ENCODE data around the gene TMEM128. TPM values are rescaled to one million over a fixed set of nuclear protein-coding genes. Genes with fewer than 3 reads are reported as not detected.
"Not testable (repeated sequence)": the region's sequence is repeated elsewhere in the genome, so short reads cannot be mapped to it uniquely, and the experiment has no call there.

TMEM128 gene, protein sequence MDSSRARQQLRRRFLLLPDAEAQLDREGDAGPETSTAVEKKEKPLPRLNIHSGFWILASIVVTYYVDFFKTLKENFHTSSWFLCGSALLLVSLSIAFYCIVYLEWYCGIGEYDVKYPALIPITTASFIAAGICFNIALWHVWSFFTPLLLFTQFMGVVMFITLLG
- 16.9 and 18.5 TPM in 2 replicates for total RNA-seq
- polyA plus RNA-seq (2012), result 19.7 TPM

DNA sequence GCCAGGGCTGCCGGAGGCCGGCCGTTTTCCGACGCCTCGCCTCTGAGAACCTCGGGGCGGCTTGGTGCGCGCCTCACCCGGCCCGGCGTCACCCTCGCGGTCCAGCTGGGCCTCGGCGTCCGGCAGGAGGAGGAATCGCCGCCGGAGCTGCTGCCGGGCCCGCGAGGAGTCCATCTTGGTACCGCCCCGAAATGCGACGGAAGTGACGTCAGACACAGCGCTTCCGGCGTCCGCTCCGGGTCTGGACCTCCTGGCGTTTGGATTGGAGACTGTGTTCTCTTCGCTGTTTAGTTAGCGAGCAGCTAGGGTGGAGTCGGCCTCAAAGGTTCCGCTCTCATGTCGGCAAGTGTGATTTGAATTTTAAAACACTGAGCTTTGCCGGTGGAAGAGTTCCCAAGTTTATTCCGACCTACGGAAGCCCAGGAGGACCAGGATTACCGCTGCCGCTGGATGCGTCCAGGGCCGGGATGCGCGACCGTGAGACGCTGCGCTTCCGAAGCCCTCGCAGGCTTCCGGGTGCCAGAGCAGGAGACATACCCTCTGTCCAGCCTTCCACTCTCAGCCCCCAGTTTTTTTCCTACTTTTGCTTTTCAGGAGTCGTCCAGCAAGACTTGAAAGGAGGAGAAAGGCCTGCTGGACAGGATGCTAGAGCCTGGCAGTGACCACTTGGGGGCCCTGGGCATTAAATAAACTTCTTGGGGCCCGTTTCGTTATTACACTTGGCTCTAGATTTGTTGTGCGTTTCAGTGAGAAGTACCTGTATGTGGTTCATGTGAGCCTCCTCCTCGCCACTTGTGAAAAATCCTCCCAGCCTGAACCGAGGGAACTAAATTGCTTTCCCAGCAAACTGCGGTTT, at the start of gene TMEM128:
TSS of gene TMEM128 (minus strand) at position 195 of the 856 bp plus-strand sequence. CDS start at position 174, 21 bp downstream.
- peak; percentile 95 for DNase-seq (ENCODE audit: low read depth)

DNA sequence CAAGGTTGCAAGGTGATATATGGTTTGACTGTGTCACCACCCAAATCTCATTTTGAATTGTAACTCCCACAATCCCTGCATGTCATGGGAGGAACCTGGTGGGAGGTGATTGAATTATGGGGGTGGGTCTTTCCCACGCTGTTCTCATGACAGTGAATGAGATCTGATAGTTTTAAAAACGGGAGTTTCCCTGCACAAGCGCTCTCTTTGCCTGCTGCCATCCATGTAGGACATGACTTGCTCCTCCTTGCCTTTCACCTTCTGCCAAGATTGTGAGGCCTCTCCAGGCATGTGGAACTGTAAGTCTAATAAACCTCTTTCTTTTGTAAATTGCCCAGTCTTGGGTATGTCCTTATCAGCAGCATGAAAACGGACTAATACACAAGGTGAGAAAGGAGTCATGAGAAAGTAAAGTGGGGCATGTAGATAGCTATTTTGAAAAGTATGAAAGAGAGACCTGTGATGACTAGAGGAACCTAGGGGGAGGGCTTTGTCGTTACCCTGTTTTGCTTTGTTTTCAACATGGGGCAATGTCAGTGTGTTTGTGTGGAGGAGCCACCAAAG, 48.3 kb upstream of the TMEM128 start:
- DNase-seq (ENCODE audit: low read depth), result no peak

DNA sequence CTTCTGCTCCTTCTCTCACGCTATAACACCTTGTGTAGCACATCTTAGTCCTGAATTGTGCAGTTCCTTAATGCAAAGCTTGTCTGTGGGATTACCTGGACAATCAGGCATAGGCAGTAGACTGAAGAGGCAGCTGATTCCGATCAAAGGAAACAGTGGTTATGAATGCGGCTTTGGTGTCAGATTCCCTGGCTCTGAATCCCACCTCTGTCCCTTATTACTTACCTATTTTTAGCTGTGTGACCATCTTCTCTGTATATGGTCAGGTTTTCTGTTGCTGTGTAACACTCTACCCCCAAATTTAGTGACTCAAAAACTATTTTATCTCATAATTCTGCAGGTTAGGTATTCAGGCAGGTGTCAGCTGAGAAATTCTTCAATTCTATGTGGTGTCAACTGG, 45.3 kb upstream of the TMEM128 start:
- DNase-seq (ENCODE audit: low read depth), result peak; percentile 26

DNA sequence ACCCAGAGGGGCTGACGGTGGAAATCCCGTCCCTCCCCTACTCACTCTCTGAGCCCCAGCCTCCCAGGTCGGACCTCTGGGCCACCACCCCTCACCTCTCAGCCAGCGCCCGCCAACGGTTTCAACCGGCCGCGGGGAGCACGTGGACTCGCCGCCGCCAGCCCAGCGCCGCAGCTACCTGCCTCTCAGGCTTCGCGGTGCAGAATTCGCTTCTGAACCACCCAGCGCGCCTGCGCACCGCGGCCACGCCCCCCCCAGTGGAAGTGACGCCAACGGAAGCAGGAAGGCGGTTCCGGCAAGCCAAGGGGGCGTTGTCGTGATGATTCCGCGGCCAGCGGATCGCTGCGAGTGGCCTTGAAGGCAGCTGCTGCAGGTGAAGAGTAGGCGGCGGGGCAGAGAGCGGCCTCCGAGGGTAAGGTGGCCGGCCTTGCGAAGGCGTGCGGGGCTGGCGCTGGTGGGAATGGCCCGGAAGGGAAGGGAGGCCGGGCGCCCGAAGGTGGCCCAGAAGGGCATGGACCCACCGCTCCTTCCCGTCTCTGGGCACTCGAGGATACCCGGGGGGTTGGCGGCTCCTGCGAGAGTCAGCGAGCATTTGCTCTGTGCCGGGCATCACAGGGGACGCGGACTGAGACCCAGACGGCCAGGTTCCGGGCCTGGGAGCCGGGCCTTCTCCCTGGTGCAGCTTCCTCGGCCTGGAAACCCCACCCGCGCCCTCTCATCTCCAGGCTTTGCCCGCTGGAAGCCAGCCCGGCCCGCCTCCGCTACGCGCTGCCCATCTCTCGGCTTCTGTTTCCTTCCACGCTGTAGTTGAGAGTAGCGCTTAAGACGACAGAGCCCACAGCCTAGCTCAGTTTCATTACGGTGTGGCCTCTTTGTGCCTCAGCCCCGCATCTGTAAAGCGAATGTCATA, 42.2 kb upstream of the TMEM128 start, which contains the start of the genes LYAR and ZBTB49:
TSS of gene LYAR (minus strand) at position 214 of the 910 bp plus-strand sequence. CDS start 6,412 bp downstream, outside the sequence.
TSS of gene ZBTB49 (plus strand) at position 311 of the 910 bp plus-strand sequence. CDS start 9,695 bp downstream, outside the sequence.
- DNase-seq (ENCODE audit: low read depth), result peak; percentile 92

DNA sequence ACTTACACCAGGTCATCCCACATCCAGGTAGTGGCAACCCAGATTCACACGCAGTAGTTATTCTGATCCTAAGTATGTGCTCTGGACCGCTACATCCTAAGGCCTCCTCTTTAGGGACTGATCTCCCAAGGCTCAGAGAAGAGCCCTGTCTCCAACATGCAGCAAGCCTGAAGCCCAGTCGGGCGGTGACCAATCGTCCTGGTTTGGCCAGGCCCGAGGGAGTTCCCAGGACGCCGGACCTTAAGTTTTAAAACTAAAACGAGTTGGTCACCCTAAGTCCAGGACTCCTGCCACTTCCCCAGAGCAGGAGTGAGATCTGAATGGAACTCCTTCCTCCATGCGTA, 41.5 kb upstream of the TMEM128 start:
- no peak for DNase-seq (ENCODE audit: low read depth)

DNA sequence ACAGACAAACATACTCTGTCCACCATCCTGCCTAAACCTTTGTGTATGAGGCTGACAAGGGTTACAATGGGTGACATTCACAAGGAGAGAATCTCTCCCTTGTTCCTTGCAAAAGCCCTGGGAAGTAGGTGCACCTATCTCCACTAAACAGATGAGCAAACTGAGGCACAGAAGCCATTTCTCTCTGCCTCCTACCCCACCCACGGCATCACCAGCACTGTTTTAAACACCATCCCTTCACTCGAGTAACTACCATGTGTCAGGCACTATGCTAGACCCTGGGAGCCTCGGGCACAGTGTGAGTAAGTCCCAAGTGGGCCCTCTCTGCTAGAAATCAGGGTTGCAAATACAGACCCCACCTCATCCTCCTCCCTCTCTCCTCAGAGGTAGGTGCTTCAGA, 41.0 kb upstream of the TMEM128 start:
- no peak for DNase-seq (ENCODE audit: low read depth)

DNA sequence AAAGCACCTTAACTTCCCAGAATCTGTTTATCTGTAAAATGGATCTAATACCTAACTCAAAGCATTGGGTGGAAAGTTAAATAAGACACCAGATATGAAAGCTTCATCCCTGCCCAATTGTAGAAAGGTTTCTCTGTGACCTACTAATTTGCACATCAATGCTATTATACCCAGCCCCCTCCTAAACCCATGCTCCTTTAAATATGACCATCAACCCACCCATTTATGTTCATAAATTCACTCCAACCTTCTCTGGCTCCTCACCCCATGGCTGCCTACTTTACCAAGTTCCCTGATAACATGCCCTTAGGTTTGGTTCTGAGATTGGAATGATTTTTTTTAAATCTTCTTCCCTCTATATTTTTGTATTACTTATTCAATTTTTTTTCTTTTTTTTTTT, 40.1 kb upstream of the TMEM128 start:
- DNase-seq (ENCODE audit: low read depth), result no peak

DNA sequence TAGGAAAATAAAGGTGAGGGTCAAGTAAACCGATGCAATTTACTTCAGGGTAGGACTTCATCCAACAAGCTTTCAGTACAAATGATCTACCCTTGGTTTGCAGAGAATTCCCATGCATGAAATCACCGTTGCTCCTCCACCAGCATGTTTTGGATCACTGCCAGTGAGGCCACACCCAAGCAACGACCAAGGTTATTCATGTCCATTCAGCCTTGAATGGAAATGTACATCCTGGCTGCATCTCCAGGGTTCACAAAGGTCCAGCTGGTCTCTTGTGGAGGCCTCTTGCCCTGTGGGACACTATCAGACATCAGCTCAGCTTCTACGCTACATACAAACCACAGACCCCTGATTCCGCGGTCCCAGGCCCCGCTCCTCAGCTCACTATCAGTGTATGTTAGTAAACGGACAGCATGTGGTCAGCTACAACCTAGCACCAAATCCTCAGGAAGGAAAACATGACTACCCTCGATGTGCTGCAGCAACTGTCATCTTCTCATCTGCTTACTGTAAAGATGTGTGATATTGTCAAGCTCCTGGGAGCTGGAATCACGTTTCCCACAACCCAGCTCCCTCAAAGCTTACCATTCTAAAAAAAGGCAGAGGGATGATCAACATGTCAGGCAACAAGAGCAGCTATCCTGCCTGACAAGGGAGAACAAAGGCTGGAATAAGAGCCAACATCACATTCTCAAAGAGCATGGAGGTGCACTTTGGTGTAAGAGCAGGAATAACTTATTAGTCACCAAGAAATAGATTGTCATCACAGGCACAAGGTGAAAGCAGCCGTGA, 37.0 kb upstream of the TMEM128 start:
- peak; percentile 73 for DNase-seq (ENCODE audit: low read depth)

DNA sequence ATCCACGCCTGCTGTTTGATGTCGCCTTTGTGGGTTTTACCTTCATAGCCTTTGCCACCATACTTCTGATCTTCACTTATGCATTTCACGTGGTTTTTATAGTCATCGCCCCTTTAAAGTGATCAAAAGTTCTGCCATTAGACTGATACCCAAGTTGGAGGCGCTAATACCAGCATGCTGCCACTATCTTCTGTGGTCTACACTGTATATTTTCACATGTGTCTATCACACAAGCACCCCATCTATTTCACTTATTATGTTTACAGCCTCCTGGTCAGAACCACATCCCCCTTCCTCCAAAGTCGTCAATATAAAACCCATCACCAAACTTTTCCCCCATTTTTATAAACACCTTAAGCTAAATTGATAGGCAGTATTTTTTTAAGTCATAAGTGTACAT, 33.8 kb upstream of the TMEM128 start:
- DNase-seq (ENCODE audit: low read depth), result no peak

DNA sequence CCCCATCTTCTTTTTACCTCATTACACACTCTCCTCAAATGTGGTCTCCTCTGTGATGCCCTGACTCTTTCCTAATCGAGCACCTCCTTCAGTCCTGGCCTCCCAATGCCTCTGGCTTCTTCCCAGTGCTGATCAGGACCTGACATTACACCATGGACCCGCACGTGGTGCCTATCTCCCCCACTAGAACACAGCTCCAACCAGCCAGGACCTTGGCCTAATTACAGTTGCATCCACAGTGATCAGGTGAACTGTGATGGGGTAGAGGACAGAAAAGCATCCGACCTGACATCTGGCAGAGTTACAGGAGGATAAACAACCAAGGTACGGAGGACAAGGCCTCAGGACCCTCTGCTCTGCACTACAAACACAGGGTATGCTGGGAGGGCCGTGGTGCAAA, 29.5 kb upstream of the TMEM128 start:
- DNase-seq (ENCODE audit: low read depth), result no peak

DNA sequence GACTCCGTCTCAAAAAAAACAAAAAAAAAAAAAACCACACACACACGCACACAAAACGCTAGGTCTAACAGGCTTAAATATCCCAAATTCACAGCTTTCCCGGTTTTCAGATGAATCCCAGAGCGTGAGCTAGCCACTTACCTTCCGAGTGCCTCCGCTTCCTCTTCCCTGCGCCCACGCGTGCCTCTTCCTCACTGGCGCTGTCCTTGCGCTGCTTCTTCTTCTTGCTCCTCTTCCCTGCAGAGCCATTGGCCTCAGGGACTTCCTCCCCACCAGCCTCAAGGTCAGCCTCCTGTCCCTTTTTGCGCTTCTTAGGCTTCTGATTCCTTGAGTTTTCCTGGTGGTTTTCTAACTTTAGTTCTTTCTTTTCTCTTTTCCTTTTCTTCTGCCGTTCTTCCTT, 26.2 kb upstream of the TMEM128 start:
- DNase-seq (ENCODE audit: low read depth), result no peak

DNA sequence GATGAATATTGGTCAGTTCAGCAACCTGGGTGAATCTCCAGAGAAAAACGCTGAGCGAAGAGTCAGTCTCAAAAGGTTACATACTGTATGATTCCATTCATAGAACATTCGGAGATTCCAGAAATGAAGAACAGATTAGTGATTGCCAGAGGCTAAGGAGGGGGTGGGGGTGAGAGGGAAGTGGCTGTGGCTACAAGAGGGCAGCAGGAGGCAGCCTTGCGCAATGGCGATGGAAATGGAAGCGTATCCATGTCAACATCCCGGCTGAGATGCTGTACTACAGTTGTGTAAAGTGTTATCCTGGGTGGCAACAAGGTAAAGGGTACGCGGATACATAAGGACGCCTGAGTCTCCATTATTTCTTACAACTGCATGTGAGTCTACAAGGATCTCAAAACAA, 23.9 kb upstream of the TMEM128 start:
- no peak for DNase-seq (ENCODE audit: low read depth)

DNA sequence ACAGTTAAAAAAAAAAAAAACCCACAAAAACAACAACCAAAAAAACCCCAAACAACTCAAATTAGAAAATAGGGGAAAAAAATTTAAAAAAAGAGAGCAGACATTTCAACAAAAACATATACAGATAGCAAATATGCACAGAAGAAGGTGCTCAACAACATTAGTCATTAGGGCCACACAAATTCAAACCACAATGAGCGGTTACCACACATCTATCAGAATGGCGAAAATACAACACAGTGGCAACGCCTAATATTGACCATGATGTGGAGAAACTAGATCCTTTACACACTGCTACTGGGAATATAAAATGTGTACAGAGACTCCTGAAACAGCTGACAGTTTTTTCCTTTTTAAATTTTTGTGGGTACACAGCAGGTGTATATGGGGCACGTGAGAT, 22.5 kb upstream of the TMEM128 start:
- peak; percentile 41 for DNase-seq (ENCODE audit: low read depth)

DNA sequence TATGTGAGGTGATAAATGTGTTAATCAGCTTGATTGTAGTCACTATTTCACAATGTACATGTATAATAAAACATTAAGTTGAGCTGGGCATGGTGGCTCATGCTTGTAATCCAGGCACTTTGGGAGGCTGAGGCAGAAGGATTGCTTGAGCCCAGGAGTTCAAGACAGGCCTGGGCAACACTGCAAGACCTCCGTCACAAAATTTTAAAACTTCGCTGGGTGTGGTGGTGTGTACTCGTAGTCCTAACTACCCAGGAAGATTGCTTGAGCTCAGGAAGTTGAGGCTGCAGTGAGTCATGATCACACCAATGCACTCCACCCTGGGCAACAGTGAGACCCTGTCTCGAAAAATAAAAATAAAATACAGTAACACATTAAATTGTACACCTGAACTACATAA, 21.8 kb upstream of the TMEM128 start:
- no peak for DNase-seq (ENCODE audit: low read depth)

DNA sequence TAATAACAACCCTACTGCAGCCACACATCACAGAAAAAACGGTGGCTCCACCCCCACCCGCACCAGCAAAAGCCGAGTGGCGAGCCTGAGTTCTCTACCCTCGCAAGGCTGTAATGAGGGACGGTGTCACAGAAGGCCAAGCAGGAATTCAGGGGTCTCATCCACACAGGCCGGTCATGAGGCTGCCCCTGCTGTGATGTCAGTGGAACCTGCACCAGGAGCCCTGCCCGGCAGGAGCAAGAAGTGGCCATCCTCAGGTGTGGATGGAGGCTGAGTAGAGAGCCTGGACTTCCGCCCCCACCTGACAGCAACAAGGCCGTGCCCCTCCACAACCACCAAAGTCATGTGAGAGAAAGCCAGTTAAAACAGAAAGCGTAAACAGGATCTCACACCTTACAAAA, 21.3 kb upstream of the TMEM128 start:
- no peak for DNase-seq (ENCODE audit: low read depth)

DNA sequence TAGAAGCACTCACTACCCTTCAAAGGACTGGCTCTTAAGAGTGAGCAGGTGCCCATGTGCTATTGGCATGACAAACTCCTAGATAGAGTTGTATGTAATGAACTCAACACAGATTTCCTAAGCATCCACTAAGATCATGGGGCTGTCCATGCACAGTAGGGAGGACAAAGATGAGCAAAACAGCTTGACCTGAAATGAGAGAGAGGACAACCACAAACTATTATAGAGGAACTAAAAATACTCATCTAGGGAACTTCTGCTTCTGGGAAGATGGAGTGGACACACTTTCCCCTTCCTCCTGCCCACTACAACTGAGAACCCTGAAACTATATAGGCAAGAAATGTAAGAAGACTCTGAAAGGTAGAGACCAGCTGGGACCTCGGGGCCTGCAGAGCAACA, 20.8 kb upstream of the TMEM128 start:
- DNase-seq (ENCODE audit: low read depth), result peak; percentile 21

DNA sequence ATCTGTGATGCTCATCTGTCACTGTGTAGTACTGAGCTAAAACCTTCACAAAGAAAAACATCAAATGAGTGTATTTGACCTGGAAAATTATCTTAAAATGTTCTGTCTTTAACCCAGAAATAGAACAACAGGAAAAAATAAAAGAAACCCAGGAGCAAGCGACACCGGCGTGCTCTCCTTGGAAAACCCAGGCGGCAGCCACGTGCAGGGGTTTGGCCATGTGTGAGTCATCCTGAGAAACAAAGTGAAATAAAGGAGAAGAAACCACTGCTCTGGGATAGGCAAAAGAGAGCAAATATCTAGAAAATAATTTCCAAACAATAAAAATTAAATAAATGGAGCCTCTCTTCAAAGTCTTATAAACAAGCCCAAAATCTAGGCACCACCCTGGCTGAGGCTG, 20.0 kb upstream of the TMEM128 start:
- DNase-seq (ENCODE audit: low read depth), result peak; percentile 18

DNA sequence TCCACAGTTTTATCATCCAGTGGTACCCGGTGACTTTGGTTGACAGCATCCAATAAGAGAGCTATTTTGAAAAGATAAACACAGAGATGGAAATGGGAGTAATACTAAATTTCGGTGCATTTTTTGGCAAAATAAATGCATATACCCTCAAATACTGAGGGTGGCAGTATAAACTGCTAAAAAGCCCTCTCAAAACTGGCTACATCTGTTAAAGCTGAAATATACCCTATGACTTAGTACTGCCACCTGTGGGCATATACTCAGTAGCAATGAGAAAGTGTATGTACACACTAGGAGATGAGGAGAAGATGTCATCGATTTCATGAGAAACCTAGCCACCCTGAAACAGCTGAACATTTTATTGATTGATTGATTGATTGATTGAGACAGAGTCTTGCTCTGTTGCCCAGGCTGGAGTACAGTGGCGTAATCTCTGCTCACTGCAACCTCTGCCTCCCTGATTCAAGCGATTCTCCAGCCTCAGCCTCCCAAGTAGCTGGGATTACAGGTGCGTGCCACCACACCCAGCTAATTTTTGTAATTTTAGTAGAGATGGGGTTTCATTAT, 12.2 kb upstream of the TMEM128 start:
- DNase-seq (ENCODE audit: low read depth), result peak; percentile 43

DNA sequence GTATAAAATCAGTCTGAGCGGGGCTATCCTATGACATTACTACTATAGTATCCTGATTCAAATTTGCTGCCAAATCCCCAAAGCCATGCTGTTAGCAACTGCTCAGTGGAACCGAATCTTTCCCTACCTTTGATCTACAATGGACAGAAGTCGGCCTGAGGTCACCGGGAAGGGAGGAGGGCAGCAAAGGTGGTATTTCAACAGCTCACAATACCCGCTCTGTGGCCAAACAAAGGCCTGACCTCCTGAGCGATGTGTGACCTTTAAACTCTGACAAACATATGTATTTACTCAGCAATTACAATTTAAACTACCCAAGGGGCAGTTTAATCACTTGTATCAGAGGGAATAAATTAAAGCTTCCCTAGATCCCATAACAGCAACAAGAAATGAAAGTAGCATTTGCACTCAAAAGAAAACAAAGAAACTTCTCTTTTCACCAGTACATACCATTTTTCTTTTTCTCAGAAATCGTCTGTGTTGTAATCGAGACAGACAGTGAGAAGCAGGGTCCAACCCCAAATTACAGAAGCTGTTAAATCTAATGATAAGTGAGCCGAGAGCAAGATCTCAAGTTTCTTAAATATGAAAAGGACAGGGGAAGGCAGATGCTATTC, 11.6 kb upstream of the TMEM128 start:
- no peak for DNase-seq (ENCODE audit: low read depth)

DNA sequence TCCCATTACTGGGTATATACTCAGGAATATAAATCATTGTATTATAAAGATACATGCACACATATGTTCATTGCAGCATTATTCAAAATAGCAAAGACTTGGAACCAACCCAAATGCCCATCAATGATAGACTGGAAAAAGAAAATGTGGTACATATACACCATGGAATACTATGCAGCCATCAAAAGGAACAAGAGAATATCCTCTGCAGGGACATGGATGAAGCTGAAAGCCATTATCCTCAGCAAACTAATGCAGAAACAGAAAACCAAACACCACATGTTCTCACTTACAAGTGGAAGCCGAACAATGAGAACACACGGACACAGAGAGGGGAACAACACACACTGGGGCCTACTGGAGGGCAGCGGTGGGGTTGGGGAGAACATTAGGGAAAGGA, 9.7 kb upstream of the TMEM128 start:
- DNase-seq (ENCODE audit: low read depth), result not testable (repeated sequence)
